Measurements from ENCODE around the gene KLHL3. TPM values are rescaled to one million over a fixed set of nuclear protein-coding genes. Genes with fewer than 3 reads are reported as not detected.

Gene KLHL3
- total RNA-seq, 2 experiments from 2014 or later: 9.2 to 12.2 TPM

- Mint-ChIP-seq H3K27ac (no peak overlapping the region), H3K4me1 (ENCODE audit: low read depth) (no peaks in the 10 kb centered on the region), H3K9me3 (no peaks in the 10 kb centered on the region), H3K4me3 (no peak overlapping the region), H3K27me3 (peaks cover 17% of the 10 kb centered on the region), H3K36me3 (ENCODE audit: low read depth) (no peaks in the 10 kb centered on the region)
- no peak for DNase-seq
- ChIA-PET POLR2A (no interaction called here), CTCF (interaction anchor here (0.7 kb wide), 1 partner anchor 201 kb away, joined by 3 read pairs; no protein-coding TSS in a partner anchor)
- no peak for TF ChIP-seq CTCF (IDR thresholded peaks at IDR 0.05)
- intact Hi-C loops (cut with micrococcal nuclease): no loop called here
- no peak for ATAC-seq
These were observed 160.7 kb downstream of the KLHL3 start for GRCh38 chr5:137575211-137575610.

- POLR2A ChIA-PET: no interaction called here
These were observed 162.5 kb downstream of the KLHL3 start for GRCh38 chr5:137573376-137573775.

GRCh38 chr5:137572042-137572695 is 163.7 kb downstream of the KLHL3 start:
- POLR2A ChIA-PET: no interaction called here

More at GRCh38 chr5:137573376-137573775, 162.5 kb downstream of the KLHL3 start:
- TF ChIP-seq CTCF (IDR thresholded peaks at IDR 0.05): no peak
- no peaks in the 10 kb centered on the region for H3K36me3 Mint-ChIP-seq (ENCODE audit: low read depth)
- H3K9me3 Mint-ChIP-seq: no peaks in the 10 kb centered on the region
- intact Hi-C loops (cut with micrococcal nuclease): no loop called here
- CTCF ChIA-PET: no interaction called here
- no peak overlapping the region for H3K27ac Mint-ChIP-seq
- no peak for DNase-seq
- peaks cover 15% of the 10 kb centered on the region for H3K27me3 Mint-ChIP-seq
- no peak overlapping the region for H3K4me3 Mint-ChIP-seq
- no peak for ATAC-seq
- H3K4me1 Mint-ChIP-seq (ENCODE audit: low read depth): no peaks in the 10 kb centered on the region

GRCh38 chr5:137570070-137570469 is 165.8 kb downstream of the KLHL3 start:
- intact Hi-C loops (cut with micrococcal nuclease): no loop called here
- ChIA-PET CTCF (no interaction called here), POLR2A (no interaction called here)
- ATAC-seq (no peak), DNase-seq (no peak)
- no peaks in the 10 kb centered on the region for H3K36me3 Mint-ChIP-seq (ENCODE audit: low read depth)
- TF ChIP-seq CTCF (IDR thresholded peaks at IDR 0.05): no peak
- H3K4me3 Mint-ChIP-seq: no peak overlapping the region
- peaks cover 23% of the 10 kb centered on the region for H3K27me3 Mint-ChIP-seq
- H3K9me3 Mint-ChIP-seq: no peaks in the 10 kb centered on the region
- no peaks in the 10 kb centered on the region for H3K4me1 Mint-ChIP-seq (ENCODE audit: low read depth)
- H3K27ac Mint-ChIP-seq: no peak overlapping the region

More at GRCh38 chr5:137572042-137572695, 163.7 kb downstream of the KLHL3 start:
- CTCF ChIA-PET: no interaction called here
- DNase-seq (no peak), ATAC-seq (no peak)
- H3K9me3 Mint-ChIP-seq: no peaks in the 10 kb centered on the region
- no peaks in the 10 kb centered on the region for H3K4me1 Mint-ChIP-seq (ENCODE audit: low read depth)
- H3K4me3 Mint-ChIP-seq: no peak overlapping the region
- no peak overlapping the region for H3K27ac Mint-ChIP-seq
- peaks cover 15% of the 10 kb centered on the region for H3K27me3 Mint-ChIP-seq
- intact Hi-C loops (cut with micrococcal nuclease): no loop called here
- H3K36me3 Mint-ChIP-seq (ENCODE audit: low read depth): no peaks in the 10 kb centered on the region
- TF ChIP-seq CTCF (IDR thresholded peaks at IDR 0.05): no peak

Small RNA genes within 50 kb of the gene (microRNA-seq; reads per million reads assigned to microRNA genes)
- gene MIR874 (ENCODE audit: borderline microRNAs expressed, borderline replicate concordance): 145 reads per million, percentile 72 among the genes with 10 or more reads in this experiment

Other genes with a start within 250 kb of the KLHL3 start
- gene SPOCK1, start 236.8 kb downstream of the KLHL3 start, total RNA-seq: not detected
- gene HNRNPA0, start 18.3 kb upstream of the KLHL3 start, total RNA-seq: 10 to 100 TPM; 32.8 to 33.1 TPM
- gene MYOT, start 131.8 kb upstream of the KLHL3 start, total RNA-seq: not detected
- not detected for gene PKD2L2, start 153.4 kb upstream of the KLHL3 start, total RNA-seq

Data from activated CD8-positive, alpha-beta T cell treated with anti-CD3 and anti-CD28 coated beads for 36 hours (primary cell).